HG03103 (cell line): ENCODE results near the gene MRPL42.
"Not testable (repeated sequence)": the region's sequence is repeated elsewhere in the genome, so short reads cannot be mapped to it uniquely, and the experiment has no call there.

ENCODE experiments used
- ATAC-seq: cut with Tn5 transposase; IDR thresholded peaks from one replicate; pipeline ENCODE4 v1.9.1; 2021; ENCODE audit warnings: low read depth; ENCODE audit not compliant: unreplicated experiment

MRPL42 gene

GRCh38 chr12:93467351-93468007, at the start of gene MRPL42:
Gene MRPL42, plus strand, starts transcription at chr12:93467514. Its CDS starts 1,772 bp downstream, at chr12:93469286.
- ATAC-seq, result peak; percentile 90

DNA sequence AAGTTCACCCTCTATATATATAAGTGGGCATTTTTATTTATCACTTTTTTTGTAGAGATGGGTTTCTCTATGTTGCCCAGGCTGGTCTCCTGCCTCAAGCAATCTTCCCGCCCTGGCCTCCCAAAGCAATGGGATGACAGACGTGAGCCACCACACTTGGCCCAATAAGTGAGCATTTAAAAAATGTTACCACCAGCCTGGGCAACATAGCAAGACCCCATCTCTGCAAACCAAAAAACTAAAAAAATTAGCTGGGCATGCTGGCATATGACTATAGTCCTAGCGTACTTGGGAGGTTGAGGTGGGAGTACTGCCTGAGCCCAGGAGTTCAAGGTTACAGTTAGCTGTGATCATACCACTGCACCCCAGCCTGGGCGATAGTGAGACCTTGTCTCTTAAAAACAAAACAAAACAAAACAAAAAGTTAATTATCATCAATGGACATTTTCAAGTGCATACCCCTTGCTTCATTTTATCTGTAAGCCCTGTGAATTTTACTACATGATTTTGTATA, 49.3 kb upstream of the MRPL42 start:
- no peak for ATAC-seq

GRCh38 chr12:93419388-93420034, 47.8 kb upstream of the MRPL42 start:
- no peak for ATAC-seq

- no peak for ATAC-seq
These were observed 45.3 kb upstream of the MRPL42 start for GRCh38 chr12:93422050-93422449.

GRCh38 chr12:93425736-93426411, 41.4 kb upstream of the MRPL42 start:
- no peak for ATAC-seq

- no peak for ATAC-seq
These were observed 40.9 kb upstream of the MRPL42 start for GRCh38 chr12:93426412-93426805.

DNA sequence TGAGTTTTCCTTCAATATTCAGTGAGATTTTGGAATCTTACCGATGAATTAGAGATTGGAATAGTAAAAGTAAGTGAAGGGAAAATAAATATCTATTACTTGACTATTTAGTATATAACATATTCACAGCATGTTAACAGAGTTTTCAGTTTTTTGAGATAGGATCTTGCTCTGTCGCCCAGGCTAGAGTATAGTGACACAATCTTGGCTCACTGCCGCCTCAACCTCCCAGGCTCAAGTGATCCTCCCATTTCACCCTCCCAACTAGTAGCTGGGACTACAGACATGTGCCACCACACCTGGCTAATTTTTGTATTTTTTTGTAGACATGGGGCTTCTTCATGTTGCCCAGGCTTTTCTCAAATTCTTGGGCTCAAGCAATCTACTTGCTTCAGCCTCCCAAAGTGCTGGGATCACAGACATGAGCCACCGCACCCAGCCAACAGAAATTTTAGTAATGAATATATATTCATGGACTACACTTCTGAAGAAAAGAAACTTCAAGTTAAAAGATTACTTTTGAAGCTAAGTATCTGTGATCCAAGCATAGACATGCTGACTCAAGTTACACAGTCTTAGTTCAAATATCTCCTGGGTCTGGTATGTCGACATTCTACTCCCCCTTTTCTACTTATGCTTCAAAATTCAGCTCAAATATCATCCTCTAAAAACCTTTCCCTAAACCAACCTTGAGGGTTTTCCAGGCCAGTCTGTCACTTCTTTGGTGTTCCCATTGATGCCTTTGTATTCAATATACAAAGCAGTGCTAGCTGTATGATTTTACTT, 39.3 kb upstream of the MRPL42 start:
- ATAC-seq, result no peak

DNA sequence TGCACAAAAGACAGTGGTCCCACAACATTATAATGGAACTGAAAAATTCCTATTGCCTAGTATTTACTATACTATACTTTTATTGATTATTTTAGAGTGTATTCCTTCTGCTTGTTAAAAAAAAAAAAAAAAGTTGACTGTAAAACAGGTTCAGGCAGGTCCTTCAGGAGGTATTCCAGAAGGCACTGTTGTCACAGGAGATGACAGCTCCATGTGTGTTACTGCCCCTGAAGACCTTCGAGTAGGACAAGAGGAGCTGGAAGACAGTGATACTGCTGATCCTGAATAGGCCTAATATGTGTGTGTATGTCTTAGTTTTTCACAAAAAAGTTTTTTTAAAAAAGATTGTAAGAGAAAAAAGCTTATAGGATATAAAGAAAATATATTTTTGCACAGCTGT, 37.9 kb upstream of the MRPL42 start:
- ATAC-seq, result no peak

DNA sequence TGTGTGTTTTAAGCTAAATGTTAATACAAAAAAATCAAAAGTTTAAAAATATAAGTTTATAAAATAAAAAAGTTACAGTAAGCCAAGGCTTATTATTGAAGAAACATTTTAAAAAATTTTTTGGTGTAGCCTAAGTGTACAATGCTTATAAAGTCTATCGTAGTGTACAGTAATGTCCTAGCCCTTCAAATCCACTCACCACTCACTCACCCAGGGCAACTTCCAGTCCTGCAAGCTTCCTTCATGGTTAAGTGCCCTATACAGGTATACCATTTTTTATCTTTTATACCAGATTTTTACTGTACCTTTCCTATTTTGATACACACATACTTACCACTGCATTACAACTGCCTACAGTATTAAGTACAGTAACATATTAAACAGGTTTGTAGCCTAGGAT, 37.5 kb upstream of the MRPL42 start:
- no peak for ATAC-seq

GRCh38 chr12:93430280-93430679, 37.0 kb upstream of the MRPL42 start:
- ATAC-seq, result no peak

- ATAC-seq, result not testable (repeated sequence)
These were observed 35.3 kb upstream of the MRPL42 start for GRCh38 chr12:93432031-93432430.

- ATAC-seq, result no peak
These were observed 33.0 kb upstream of the MRPL42 start for GRCh38 chr12:93434256-93434865.

- ATAC-seq, result no peak
These were observed 28.9 kb upstream of the MRPL42 start for GRCh38 chr12:93438266-93439050.

GRCh38 chr12:93440043-93440835, 27.1 kb upstream of the MRPL42 start:
- no peak for ATAC-seq

- ATAC-seq, result no peak
These were observed 26.2 kb upstream of the MRPL42 start for GRCh38 chr12:93441081-93441616.

- peak; percentile 71 for ATAC-seq
These were observed 25.5 kb upstream of the MRPL42 start, which contains the start of gene UBE2N for GRCh38 chr12:93441617-93442410. Gene UBE2N, minus strand, starts transcription at chr12:93441947. Its CDS starts 63 bp downstream, at chr12:93441884.
